Activated CD4-positive, alpha-beta memory T cell treated with anti-CD3 and anti-CD28 coated beads for 36 hours (primary cell): ENCODE results near the gene CCNL2. TPM values are rescaled to one million over a fixed set of nuclear protein-coding genes. Genes with fewer than 3 reads are reported as not detected.

Experiments
- CTCF ChIA-PET: fragments of 350-600 bp; sonication (Branson Sonifier 250); formaldehyde crosslinking; loops from one replicate; lab custom pipeline; 2021; ENCODE audit warnings: antibody characterized with exemption, inconsistent platforms; lab: Charles Lee
- POLR2A ChIA-PET: fragments of 350-600 bp; sonication (Branson Sonifier 250); formaldehyde crosslinking; loops from one replicate; lab custom pipeline; 2021; ENCODE audit warnings: antibody characterized with exemption; lab: Charles Lee
- DNase-seq: peaks from one replicate; pipeline ENCODE4 v3.0.0-alpha.2; 2020
- H3K27ac Mint-ChIP-seq: one replicate; pipeline ENCODE4 v1.8.0; 2021; ENCODE audit warnings: mixed read lengths
- H3K27me3 Mint-ChIP-seq: one replicate; pipeline ENCODE4 v1.8.0; 2021; ENCODE audit warnings: mixed read lengths
- H3K36me3 Mint-ChIP-seq: one replicate; pipeline ENCODE4 v1.8.0; 2021; ENCODE audit warnings: mixed read lengths
- H3K4me1 Mint-ChIP-seq: one replicate; pipeline ENCODE4 v1.8.0; 2021; ENCODE audit warnings: low read depth, mixed read lengths
- H3K4me3 Mint-ChIP-seq: one replicate; pipeline ENCODE4 v1.8.0; 2021; ENCODE audit warnings: mild to moderate bottlenecking, mixed read lengths
- H3K9me3 Mint-ChIP-seq: one replicate; pipeline ENCODE4 v1.8.0; 2021; ENCODE audit warnings: mixed read lengths
- intact Hi-C: fragments of 100-400 bp; cut with micrococcal nuclease; formaldehyde crosslinking; loops from one replicate; pipeline ENCODE4 v1.15.1; 2023
- total RNA-seq, 2 experiments: library from RNA; stranded (reverse); gene quantifications; one replicate each; pipeline ENCODE4 v1.2.3, GENCODE V29; 2021

Gene CCNL2
- total RNA-seq, 2 experiments from 2014 or later: 96.0 to 108 TPM

GRCh38 chr1:1364266-1364665 lies 34.9 kb downstream of the CCNL2 start:
- no peaks in the 10 kb centered on the region for H3K9me3 Mint-ChIP-seq
- POLR2A ChIA-PET: no interaction called here
- H3K27me3 Mint-ChIP-seq: no peaks in the 10 kb centered on the region
- DNase-seq: no peak
- CTCF ChIA-PET: no interaction called here
- H3K27ac Mint-ChIP-seq: no peak overlapping the region
- no peak overlapping the region for H3K4me3 Mint-ChIP-seq
- H3K36me3 Mint-ChIP-seq: no peaks in the 10 kb centered on the region
- H3K4me1 Mint-ChIP-seq: peaks cover 2% of the 10 kb centered on the region
- intact Hi-C loops: no loop called here

DNA sequence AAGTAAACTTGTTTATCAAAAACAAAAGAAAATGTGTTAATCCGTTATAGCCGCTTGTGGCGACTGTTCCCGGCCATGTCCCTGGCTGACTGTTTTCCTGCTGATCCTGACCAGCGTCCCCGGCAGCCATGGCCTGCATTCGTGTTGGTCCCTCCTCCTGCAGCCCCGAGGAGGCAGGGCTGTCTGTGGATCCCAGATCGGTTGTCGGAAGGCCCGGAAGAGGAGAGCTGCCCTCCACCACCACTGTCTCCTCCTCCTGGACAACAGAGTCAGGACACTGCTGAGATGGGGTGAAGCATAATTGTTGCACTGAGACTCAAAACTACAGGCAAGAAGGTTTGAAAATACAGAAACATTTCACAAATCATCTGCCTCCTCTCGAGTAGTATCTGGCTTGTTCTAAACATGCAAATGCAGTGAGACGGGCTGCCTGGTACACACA lies 37.1 kb downstream of the CCNL2 start:
- Mint-ChIP-seq H3K4me3 (no peak overlapping the region), H3K36me3 (no peaks in the 10 kb centered on the region), H3K9me3 (no peaks in the 10 kb centered on the region), H3K27me3 (peaks cover 6% of the 10 kb centered on the region), H3K27ac (no peak overlapping the region), H3K4me1 (peaks cover 4% of the 10 kb centered on the region)
- intact Hi-C loops: no loop called here
- no peak for DNase-seq
- CTCF ChIA-PET: interaction anchor here (1.1 kb wide), 1 partner anchor 10 kb away, joined by 4 read pairs; no protein-coding TSS in a partner anchor
- POLR2A ChIA-PET: no interaction called here

- no peak for DNase-seq
- Mint-ChIP-seq H3K4me1 (peaks cover 4% of the 10 kb centered on the region), H3K9me3 (no peaks in the 10 kb centered on the region), H3K36me3 (no peaks in the 10 kb centered on the region), H3K27ac (no peak overlapping the region), H3K4me3 (no peak overlapping the region), H3K27me3 (peaks cover 6% of the 10 kb centered on the region)
- ChIA-PET CTCF (no interaction called here), POLR2A (no interaction called here)
- intact Hi-C loops: no loop called here
Observed at GRCh38 chr1:1361233-1361981, 37.7 kb downstream of the CCNL2 start.

DNA sequence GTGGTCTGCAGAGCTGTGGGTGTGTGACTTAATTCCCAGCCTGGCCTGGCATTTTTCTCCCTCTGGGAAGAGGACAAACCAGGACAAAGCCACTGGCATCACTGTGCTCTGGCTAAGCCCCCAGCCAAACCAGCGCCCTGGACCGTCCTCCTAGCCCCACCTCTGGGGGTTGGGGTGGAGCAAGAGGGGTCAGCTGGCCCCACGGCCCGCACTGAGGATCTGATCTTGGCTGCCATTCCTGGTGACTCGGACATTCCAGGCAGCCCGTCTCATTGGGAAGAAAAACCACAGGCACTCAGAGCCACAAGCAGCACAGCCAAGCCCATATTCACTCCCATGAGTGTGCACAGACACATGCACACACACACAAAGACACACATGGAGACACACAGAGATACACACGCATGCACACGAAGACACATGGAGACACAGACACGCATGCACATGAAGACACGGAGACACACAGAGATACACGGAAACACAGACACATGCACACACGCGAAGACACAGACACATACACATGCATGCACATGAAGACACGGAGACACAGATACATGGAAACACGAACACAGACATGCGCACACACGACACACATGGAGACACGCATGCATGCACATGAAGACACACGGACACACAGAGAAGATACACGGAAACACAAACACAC lies 38.5 kb downstream of the CCNL2 start:
- Mint-ChIP-seq H3K27me3 (peaks cover 6% of the 10 kb centered on the region), H3K36me3 (no peaks in the 10 kb centered on the region), H3K4me1 (peaks cover 4% of the 10 kb centered on the region), H3K4me3 (no peak overlapping the region), H3K9me3 (no peaks in the 10 kb centered on the region), H3K27ac (no peak overlapping the region)
- intact Hi-C loops: no loop called here
- no peak for DNase-seq
- CTCF ChIA-PET: no interaction called here
- POLR2A ChIA-PET: no interaction called here

DNA sequence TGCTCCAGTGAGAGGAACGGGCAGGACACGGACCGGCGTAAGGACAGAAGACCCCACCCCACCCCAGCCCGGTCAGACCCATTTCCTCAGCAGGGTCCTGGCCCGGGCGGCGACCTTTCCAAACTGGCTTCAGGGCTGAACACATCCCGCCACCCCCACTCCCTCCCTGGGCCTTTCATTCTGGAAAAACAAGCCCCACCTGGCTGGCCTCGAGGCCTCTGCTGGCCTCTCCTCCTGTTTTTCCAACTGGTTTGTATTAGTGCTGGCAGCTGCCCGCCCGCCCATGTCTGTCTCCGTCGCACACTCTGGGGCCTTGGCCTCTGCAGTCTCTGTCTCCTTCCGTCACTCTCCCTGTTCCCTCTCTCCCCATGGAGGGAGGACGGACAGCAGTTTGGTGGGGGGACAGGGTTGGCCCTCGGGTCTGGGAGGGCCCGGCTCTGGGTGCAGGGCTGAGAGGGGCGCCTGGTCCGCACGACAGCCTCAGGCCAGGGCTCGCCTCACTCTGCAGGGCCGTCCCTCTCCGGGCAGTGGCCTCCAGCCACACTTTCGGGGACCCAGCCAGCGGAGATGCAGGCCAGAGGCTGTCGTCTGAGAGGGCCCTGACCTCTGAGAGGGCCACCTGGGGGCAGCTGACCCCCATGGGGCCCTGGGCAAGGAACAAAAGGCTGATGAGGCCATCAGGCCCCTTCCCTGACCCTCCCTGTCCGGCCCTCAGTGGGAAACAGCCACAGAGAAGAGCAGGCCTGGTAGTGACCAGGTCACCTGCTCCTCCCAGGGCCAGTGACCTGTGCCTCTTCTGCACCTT lies 39.3 kb downstream of the CCNL2 start:
- Mint-ChIP-seq H3K4me3 (no peak overlapping the region), H3K27me3 (peaks cover 6% of the 10 kb centered on the region), H3K4me1 (peaks cover 4% of the 10 kb centered on the region), H3K27ac (no peak overlapping the region), H3K9me3 (no peaks in the 10 kb centered on the region), H3K36me3 (no peaks in the 10 kb centered on the region)
- POLR2A ChIA-PET: no interaction called here
- intact Hi-C loops: no loop called here
- DNase-seq: no peak
- CTCF ChIA-PET: no interaction called here

DNA sequence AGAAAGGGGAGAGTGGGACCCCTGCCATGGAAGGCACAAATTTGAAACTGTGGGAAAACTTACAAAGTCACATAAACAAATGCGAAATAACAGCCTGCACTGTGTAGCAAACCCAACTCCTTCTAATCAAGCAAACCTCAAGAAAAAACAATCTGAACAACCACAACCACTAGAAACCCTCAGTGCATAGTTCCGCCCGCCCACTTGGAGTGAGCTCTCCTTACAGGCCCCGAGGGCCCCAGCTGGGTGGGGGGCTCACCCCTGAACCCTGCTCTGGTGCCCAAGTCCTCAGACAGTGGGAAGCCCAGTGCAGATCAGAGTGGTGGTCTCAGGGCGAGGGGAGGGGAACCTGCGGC lies 39.8 kb downstream of the CCNL2 start:
- Mint-ChIP-seq H3K9me3 (no peaks in the 10 kb centered on the region), H3K4me3 (no peak overlapping the region), H3K27me3 (peaks cover 7% of the 10 kb centered on the region), H3K4me1 (peaks cover 4% of the 10 kb centered on the region), H3K36me3 (no peaks in the 10 kb centered on the region), H3K27ac (no peak overlapping the region)
- DNase-seq: no peak
- ChIA-PET POLR2A (no interaction called here), CTCF (no interaction called here)
- intact Hi-C loops: no loop called here

DNA sequence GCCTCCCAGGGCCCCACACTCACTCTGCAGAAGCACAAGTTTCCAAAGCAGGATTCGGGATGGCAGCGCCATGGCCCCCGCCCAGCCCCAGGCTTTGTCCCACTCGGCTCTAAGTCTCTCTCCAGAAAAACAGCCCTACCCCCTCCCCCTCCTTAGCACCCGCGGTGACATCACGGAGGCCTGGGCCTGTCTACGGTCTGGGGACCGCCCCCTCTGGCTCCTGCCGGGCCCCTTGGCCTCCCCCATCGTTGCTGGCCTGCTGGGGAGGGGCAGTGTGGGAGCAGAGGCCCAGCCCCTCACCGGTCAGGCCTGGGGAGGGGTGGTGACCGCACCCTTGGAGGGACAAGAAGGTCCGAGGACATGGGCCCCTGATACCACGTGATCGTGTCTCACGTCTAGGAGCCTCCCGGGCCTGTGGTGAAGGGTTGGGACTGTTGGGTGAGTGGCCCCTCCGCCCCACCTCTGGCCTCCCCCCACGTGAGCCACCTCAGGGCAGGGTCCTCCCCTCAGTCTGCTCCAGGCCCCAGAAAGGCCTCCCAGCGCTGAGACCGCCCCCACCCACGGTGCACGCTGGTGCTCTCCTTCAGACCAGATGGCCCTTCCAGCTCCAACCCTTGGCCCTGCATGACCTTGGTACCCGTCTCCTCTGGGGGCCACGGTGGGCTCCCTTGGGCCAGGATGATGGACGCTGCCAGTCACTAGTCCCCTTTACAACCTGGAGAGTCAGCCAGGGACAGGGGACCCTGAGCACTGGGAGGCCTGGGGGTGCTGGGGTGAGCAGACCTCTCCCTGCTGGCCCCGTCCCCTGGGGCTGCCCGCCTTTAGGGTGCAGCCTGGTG lies 40.5 kb downstream of the CCNL2 start, which contains the start of gene MXRA8:
Gene MXRA8, minus strand, starts transcription at position 123 of the 839 bp plus-strand sequence. Its CDS starts 51 bp downstream, at position 72.
- intact Hi-C loops: no loop called here
- Mint-ChIP-seq H3K9me3 (no peaks in the 10 kb centered on the region), H3K27ac (no peak within 1 kb of the TSS), H3K27me3 (peaks cover 12% of the 10 kb centered on the region), H3K4me3 (no peak within 1 kb of the TSS), H3K4me1 (peaks cover 6% of the 10 kb centered on the region), H3K36me3 (no peaks in the 10 kb centered on the region)
- ChIA-PET POLR2A (no interaction called here), CTCF (no interaction called here)
- DNase-seq: no peak

DNA sequence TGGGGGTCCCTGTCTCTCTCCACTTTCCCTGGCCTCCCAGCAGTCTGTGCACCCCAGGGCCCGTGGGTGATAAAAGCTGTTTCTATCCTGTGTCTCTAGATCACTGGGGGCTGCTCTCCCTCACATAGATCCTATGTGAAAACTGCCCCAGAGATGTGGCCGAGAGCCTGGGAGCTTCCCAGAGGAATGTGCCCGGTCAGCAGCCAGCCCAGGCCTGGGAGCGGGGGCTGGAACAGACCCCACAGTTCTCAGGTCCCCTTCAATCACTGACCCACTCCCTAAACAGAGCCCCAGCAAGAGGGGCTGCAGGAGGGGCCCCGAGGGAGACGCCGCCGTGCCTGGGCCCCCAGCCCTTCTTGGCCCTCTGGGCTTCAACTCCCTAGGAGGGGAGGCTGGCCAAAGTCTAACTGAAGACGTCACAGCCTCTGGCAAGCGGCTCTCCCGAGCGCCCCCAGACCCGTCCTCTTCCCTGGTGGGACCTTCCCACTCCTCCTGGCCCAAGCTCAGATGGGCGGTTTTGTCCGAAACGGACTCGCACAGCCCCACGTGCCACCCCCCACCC lies 41.2 kb downstream of the CCNL2 start:
- no peak overlapping the region for H3K27ac Mint-ChIP-seq
- no peak for DNase-seq
- no peak overlapping the region for H3K4me3 Mint-ChIP-seq
- no peaks in the 10 kb centered on the region for H3K9me3 Mint-ChIP-seq
- POLR2A ChIA-PET: no interaction called here
- intact Hi-C loops: no loop called here
- CTCF ChIA-PET: no interaction called here
- peaks cover 6% of the 10 kb centered on the region for H3K4me1 Mint-ChIP-seq
- H3K36me3 Mint-ChIP-seq: no peaks in the 10 kb centered on the region
- peaks cover 19% of the 10 kb centered on the region for H3K27me3 Mint-ChIP-seq

GRCh38 chr1:1356796-1357401 lies 42.2 kb downstream of the CCNL2 start:
- Mint-ChIP-seq H3K27me3 (peaks cover 29% of the 10 kb centered on the region), H3K27ac (no peak overlapping the region), H3K36me3 (no peaks in the 10 kb centered on the region), H3K4me3 (no peak overlapping the region), H3K4me1 (peaks cover 6% of the 10 kb centered on the region), H3K9me3 (no peaks in the 10 kb centered on the region)
- DNase-seq: no peak
- ChIA-PET CTCF (no interaction called here), POLR2A (no interaction called here)
- intact Hi-C loops: no loop called here

- POLR2A ChIA-PET: no interaction called here
Observed at GRCh38 chr1:1356166-1356795, 42.9 kb downstream of the CCNL2 start.

DNA sequence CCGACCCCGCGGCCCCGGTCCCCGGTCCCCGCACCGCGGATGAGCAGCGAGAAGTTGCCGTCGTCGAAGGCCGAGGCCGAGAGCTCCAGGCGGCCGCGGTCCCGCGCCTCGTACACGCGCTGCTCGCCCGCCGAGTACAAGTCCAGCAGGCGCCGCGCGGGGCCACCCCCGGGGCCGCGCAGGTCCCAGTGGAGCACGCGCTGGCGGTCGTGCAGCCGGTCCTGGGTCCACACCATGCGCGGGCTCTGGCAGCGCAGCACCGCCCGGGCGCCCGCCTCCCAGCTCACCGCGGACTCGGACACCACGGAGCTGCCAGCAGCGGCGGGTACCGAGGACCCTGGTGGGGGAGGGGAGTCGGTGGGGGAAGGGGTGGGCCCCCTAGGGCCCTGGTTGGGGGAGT lies 43.7 kb downstream of the CCNL2 start:
- ChIA-PET POLR2A (interaction anchor here (1.2 kb wide), 1 partner anchor 13 kb away, joined by 3 read pairs; no protein-coding TSS in a partner anchor), CTCF (no interaction called here)
- Mint-ChIP-seq H3K9me3 (no peaks in the 10 kb centered on the region), H3K27me3 (peaks cover 31% of the 10 kb centered on the region), H3K27ac (no peak overlapping the region), H3K4me3 (no peak overlapping the region), H3K4me1 (peaks cover 6% of the 10 kb centered on the region), H3K36me3 (no peaks in the 10 kb centered on the region)
- no peak for DNase-seq
- intact Hi-C loops: no loop called here

More at GRCh38 chr1:1356166-1356795, 42.9 kb downstream of the CCNL2 start:
- Mint-ChIP-seq H3K27me3 (peaks cover 31% of the 10 kb centered on the region), H3K4me1 (peaks cover 6% of the 10 kb centered on the region), H3K27ac (no peak overlapping the region), H3K4me3 (no peak overlapping the region), H3K9me3 (no peaks in the 10 kb centered on the region), H3K36me3 (no peaks in the 10 kb centered on the region)
- intact Hi-C loops: no loop called here
- CTCF ChIA-PET: no interaction called here
- DNase-seq: no peak
